ENCODE measurements around the gene PGAM4.
"Not testable (repeated sequence)": the region's sequence is repeated elsewhere in the genome, so short reads cannot be mapped to it uniquely, and the experiment has no call there.

Gene PGAM4

DNA sequence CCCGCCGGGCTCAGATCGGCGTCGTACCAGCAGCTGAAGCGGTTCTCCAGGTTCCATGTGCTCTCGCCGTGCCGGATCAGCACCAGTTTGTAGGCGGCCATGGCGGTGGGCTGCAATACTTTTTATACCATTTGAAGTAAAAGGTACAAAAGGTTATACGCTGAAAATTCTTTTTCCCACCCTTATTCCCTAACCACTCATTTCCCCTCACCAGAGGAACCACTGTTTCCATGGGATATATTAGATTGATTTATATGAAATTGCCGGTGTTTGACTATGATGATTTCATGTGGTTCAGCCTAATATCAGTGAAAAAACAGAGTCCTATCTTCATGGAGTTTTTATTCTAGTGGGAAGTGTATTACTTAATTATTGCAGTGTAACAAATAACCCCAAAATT is at the start of gene PGAM4:
TSS of gene PGAM4 (minus strand) at position 101 of the 400 bp plus-strand sequence. CDS start at position 101, 0 bp downstream.
- DNase-seq (ENCODE audit: low spot score): no peak

DNA sequence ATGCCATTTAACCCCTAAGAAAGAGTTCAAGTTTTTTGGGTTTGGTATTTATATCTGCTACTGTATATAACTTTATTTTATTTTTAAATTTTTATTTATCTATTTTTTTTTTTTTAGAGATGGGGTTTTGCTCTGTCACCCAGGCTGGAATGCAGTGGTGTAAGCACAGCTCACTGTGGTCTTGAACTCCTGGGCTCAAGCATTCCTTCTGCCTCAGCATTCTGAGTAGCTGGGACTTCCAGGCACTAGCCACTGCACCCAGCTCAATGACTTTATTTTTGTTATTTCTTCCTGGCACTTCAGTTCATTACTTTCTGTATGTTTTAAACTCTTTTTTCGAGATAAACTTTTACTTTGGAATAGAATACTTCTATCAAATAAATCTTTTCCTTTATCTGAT is 42.4 kb upstream of the PGAM4 start:
- DNase-seq (ENCODE audit: low spot score): no peak

- DNase-seq (ENCODE audit: low spot score): no peak
Measured at GRCh38 chrX:77979870-77980269, 10.4 kb upstream of the PGAM4 start.

DNA sequence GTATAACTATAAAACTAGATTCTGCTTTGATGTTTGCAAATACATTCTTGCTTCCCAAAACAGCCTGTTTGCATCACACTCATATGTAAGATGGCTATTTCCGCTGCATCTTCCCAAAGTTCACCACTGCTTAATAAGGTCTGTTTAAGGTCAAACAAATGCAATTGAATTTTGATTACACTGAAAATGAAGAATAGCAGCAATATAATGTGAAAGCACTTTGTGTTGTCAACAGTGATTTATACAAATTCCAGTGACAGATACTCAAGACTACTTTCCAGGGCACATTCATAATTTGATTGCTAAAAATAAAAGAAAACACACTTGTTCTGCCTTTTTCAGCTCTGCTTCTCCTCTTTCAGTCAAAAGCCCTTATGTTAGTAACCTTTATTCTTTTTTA is 8.1 kb upstream of the PGAM4 start:
- DNase-seq (ENCODE audit: low spot score): no peak

- no peak for DNase-seq (ENCODE audit: low spot score)
Measured at GRCh38 chrX:77977095-77977494, 7.7 kb upstream of the PGAM4 start.

- DNase-seq (ENCODE audit: low spot score): no peak
Measured at GRCh38 chrX:77975755-77976154, 6.3 kb upstream of the PGAM4 start.

DNA sequence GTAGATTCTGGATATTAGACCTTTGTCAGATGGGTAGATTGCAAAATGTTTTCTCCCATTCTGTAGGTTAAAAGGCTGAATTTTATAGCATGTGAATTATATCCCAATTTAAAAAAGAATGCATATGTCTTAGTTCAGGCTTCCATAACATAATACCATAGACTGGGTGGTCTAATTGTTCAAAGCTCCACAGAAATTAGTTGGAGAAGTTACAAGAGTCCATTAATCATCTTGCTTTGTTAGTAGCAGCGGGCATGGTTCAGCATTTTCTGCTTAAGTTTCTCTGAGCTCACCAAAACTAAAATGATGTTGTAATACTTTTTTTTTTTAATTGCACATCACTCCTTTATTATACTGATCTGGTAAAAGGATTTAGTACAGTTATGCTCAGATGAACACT is 1.8 kb downstream of the PGAM4 start:
- DNase-seq (ENCODE audit: low spot score): no peak

GRCh38 chrX:77966361-77966760 is 3.1 kb downstream of the PGAM4 start:
- DNase-seq (ENCODE audit: low spot score): no peak

- DNase-seq (ENCODE audit: low spot score): no peak
Measured at GRCh38 chrX:77962068-77962902, 7.2 kb downstream of the PGAM4 start.

- no peak for DNase-seq (ENCODE audit: low spot score)
Measured at GRCh38 chrX:77961063-77961462, 8.4 kb downstream of the PGAM4 start.

DNA sequence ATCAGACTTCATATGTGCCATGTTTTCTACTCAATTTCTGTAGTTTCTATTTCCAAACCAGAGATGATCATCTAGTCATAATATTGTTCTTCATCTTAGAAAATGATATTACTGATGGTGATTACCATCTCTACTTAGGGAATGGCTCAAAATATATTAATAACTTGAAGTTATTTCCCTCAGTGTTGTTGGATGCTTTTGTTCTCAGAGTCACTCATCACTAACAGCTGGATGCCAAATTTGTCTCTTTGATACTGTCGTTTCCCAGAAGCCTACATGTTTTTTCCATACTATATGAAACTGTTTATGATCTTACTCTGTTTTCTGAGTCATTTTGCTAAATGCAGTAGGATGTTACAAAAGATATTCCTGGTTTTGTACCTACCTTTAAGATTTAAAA is 8.9 kb downstream of the PGAM4 start:
- DNase-seq (ENCODE audit: low spot score): no peak

DNA sequence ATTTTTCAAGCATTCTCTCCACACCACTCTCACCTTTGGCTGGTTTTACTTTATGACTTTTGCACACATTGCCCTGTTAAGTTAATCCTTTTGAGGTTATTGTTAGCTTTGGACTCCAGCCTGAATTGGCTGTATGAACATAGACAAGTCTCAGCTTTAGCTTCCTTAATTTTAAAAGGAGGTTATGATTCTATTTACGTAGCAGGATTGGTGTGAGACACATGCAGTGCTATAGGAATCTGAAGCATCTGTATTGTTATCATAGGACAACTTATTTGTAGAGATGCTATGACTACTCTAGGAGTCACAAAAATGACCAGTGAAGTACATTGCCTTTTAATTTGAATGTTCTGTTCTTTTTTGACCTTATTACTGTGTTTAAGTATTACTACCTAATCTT is 15.7 kb downstream of the PGAM4 start:
- DNase-seq (ENCODE audit: low spot score): no peak

- DNase-seq (ENCODE audit: low spot score): no peak
Measured at GRCh38 chrX:77953302-77953701, 16.1 kb downstream of the PGAM4 start.

DNA sequence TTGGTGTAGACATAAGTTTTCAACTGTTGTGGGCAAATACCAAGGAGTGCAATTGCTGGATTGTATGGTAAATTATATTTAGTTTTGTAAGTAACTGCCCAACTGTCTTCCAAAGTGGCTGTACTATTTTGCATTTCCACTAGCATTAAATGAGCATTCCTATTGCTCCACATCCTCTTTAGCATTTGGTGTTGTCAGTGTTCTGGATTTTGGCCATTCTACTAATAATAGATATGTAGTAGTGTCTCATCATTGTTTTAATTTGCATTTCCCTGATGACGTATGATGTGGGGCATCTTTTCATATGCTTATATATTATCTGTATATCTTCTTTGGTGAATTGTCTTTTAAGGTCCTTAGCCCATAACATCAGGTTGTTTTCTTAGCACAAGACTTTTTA is 17.3 kb downstream of the PGAM4 start:
- DNase-seq (ENCODE audit: low spot score): no peak

GRCh38 chrX:77949840-77950239 is 19.6 kb downstream of the PGAM4 start:
- no peak for DNase-seq (ENCODE audit: low spot score)

- no peak for DNase-seq (ENCODE audit: low spot score)
Measured at GRCh38 chrX:77946571-77946970, 22.9 kb downstream of the PGAM4 start.

GRCh38 chrX:77945910-77946545 is 23.4 kb downstream of the PGAM4 start:
- DNase-seq (ENCODE audit: low spot score): no peak

- not testable (repeated sequence) for DNase-seq (ENCODE audit: low spot score)
Measured at GRCh38 chrX:77945031-77945430, 24.4 kb downstream of the PGAM4 start.

DNA sequence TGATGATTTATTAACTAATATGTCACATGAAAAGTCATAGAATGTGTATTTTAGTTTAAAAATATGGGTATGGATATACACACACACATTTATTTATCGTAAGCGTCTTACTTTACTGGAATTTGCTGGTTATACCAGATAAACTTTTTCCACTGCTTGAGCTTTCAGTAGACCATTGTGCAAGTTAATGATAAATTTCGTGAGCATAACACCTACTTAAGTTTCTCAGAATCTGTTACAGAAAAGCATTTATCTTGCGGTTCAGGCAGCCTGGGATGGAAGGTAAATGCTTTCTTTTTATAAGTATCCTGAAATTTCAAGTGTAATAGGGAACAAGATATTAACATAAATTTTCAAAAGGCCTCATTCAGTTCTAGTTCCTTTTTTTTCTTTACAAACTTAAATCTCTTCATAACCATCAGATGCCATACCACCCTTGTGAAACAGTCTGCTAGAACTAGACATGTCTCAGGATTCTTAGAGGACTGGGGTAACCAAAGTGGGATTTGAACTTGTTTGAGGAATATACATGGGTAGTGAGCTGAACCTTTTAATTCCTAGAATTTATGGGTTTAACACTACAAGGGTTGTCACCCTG is 31.3 kb downstream of the PGAM4 start:
- no peak for DNase-seq (ENCODE audit: low spot score)

- no peak for DNase-seq (ENCODE audit: low spot score)
Measured at GRCh38 chrX:77937291-77937690, 32.1 kb downstream of the PGAM4 start.

GRCh38 chrX:77936299-77936698 is 33.1 kb downstream of the PGAM4 start:
- DNase-seq (ENCODE audit: low spot score): no peak

- no peak for DNase-seq (ENCODE audit: low spot score)
Measured at GRCh38 chrX:77935886-77936285, 33.6 kb downstream of the PGAM4 start.

GRCh38 chrX:77930581-77930980 is 38.9 kb downstream of the PGAM4 start:
- DNase-seq (ENCODE audit: low spot score): no peak

All from kidney capillary endothelial cell (primary cell).